H9 (cell line): ENCODE data around the gene C1QBP. TPM values are rescaled to one million over a fixed set of nuclear protein-coding genes. Genes with fewer than 3 reads are reported as not detected.
A peak's percentile ranks its signal among the peaks of the same experiment; 100 is the strongest.

Experiments used
- DNase-seq: peaks from one replicate; pipeline ENCODE4 v3.0.0-alpha.2; 2017
- H2AFZ ChIP-seq: one replicate; pipeline ENCODE4 v1.6.1; 2013; ENCODE audit warnings: mild to moderate bottlenecking, low read length, control low read depth, moderate library complexity
- H2AK5ac ChIP-seq: 2 replicates; pipeline ENCODE4 v1.6.1; 2013; ENCODE audit warnings: low read length, control low read depth, mixed read lengths; ENCODE audit not compliant: insufficient read length
- H2BK120ac ChIP-seq: one replicate; pipeline ENCODE4 v1.6.1; 2013; ENCODE audit warnings: low read depth, mild to moderate bottlenecking, low read length, control low read depth, inconsistent platforms; ENCODE audit not compliant: poor library complexity, severe bottlenecking
- H2BK12ac ChIP-seq: 2 replicates; pipeline ENCODE4 v1.6.1; 2013; ENCODE audit warnings: low read length, control low read depth, mixed read lengths, low read depth; ENCODE audit not compliant: insufficient read length
- H2BK15ac ChIP-seq: 2 replicates; pipeline ENCODE4 v1.6.1; 2013; ENCODE audit warnings: low read depth, low read length, control low read depth
- H2BK20ac ChIP-seq: one replicate; pipeline ENCODE4 v1.6.1; 2013; ENCODE audit warnings: low read depth, mild to moderate bottlenecking, low read length, control low read depth, inconsistent platforms; ENCODE audit not compliant: poor library complexity, severe bottlenecking
- H2BK5ac ChIP-seq: 2 replicates; pipeline ENCODE4 v1.6.1; 2013; ENCODE audit warnings: low read length, control low read depth, mixed read lengths; ENCODE audit not compliant: insufficient read length
- H3K14ac ChIP-seq: 2 replicates; pipeline ENCODE4 v1.6.1; 2013; ENCODE audit warnings: low read length, control low read depth; ENCODE audit not compliant: insufficient read depth
- H3K18ac ChIP-seq: 2 replicates; pipeline ENCODE4 v1.6.1; 2013; ENCODE audit warnings: low read depth, mild to moderate bottlenecking, mixed read lengths, low read length, control low read depth; ENCODE audit not compliant: insufficient read length
- H3K23ac ChIP-seq: 2 replicates; pipeline ENCODE4 v1.6.1; 2013; ENCODE audit warnings: low read length, control low read depth, mixed read lengths, low read depth; ENCODE audit not compliant: insufficient read length
- H3K23me2 ChIP-seq: 2 replicates; pipeline ENCODE4 v1.6.1; 2013; ENCODE audit warnings: low read depth, mild to moderate bottlenecking, mixed read lengths, low read length, control low read depth; ENCODE audit not compliant: insufficient read length, poor library complexity, severe bottlenecking
- H3K27ac ChIP-seq: 2 replicates; pipeline ENCODE4 v1.5.1; 2013; ENCODE audit warnings: low read length, control low read depth, mixed read lengths, low read depth; ENCODE audit not compliant: insufficient read length
- H3K27me3 ChIP-seq: 2 replicates; pipeline ENCODE4 v1.6.1; 2013; ENCODE audit warnings: low read length, control low read depth, inconsistent platforms; ENCODE audit not compliant: insufficient read depth
- H3K4ac ChIP-seq: 2 replicates; pipeline ENCODE4 v1.6.1; 2013; ENCODE audit warnings: low read depth, mild to moderate bottlenecking, control low read depth, inconsistent platforms, low read length, moderate library complexity
- H3K4me1 ChIP-seq: 2 replicates; pipeline ENCODE4 v1.6.1; 2013; ENCODE audit warnings: low read length, control low read depth, inconsistent platforms; ENCODE audit not compliant: insufficient read depth
- H3K4me2 ChIP-seq: 2 replicates; pipeline ENCODE4 v1.6.1; 2013; ENCODE audit warnings: low read length, control low read depth, mixed read lengths; ENCODE audit not compliant: insufficient read length, insufficient read depth
- H3K56ac ChIP-seq: 2 replicates; pipeline ENCODE4 v1.6.1; 2013; ENCODE audit warnings: low read depth, mild to moderate bottlenecking, mixed read lengths, low read length, control low read depth; ENCODE audit not compliant: insufficient read length
- H3K79me1 ChIP-seq: 2 replicates; pipeline ENCODE4 v1.6.1; 2013; ENCODE audit warnings: low read depth, mild to moderate bottlenecking, moderate library complexity, low read length, control low read depth, inconsistent platforms; ENCODE audit not compliant: insufficient read depth, poor library complexity, severe bottlenecking
- H3K79me2 ChIP-seq: 2 replicates; pipeline ENCODE4 v1.6.1; 2013; ENCODE audit warnings: low read length, control low read depth, inconsistent platforms; ENCODE audit not compliant: insufficient read depth
- H3K9ac ChIP-seq: 2 replicates; pipeline ENCODE4 v1.6.1; 2013; ENCODE audit warnings: low read length, control low read depth, mixed read lengths; ENCODE audit not compliant: insufficient read length; ENCODE audit errors: extremely low read depth
- H3K9me3 ChIP-seq: one replicate; pipeline ENCODE4 v1.6.1; 2013; ENCODE audit warnings: low read depth, low read length, inconsistent platforms; ENCODE audit not compliant: control insufficient read depth
- H3T11ph ChIP-seq: one replicate; pipeline ENCODE4 v1.6.1; 2013; ENCODE audit warnings: mild to moderate bottlenecking, low read length, control low read depth, inconsistent platforms
- H4K20me1 ChIP-seq: one replicate; pipeline ENCODE4 v1.6.1; 2013; ENCODE audit not compliant: control insufficient read depth, insufficient read length, insufficient read depth
- H4K5ac ChIP-seq: 2 replicates; pipeline ENCODE4 v1.6.1; 2013; ENCODE audit warnings: low read depth, mild to moderate bottlenecking, mixed read lengths, low read length, control low read depth; ENCODE audit not compliant: insufficient read length
- H4K8ac ChIP-seq: replicated peaks from 2 replicates; pipeline ENCODE4 v1.6.1; 2013; ENCODE audit warnings: low read length, control low read depth, mixed read lengths, low read depth; ENCODE audit not compliant: insufficient read length
- H4K91ac ChIP-seq: 2 replicates; pipeline ENCODE4 v1.6.1; 2013; ENCODE audit warnings: low read depth, mild to moderate bottlenecking, moderate library complexity, mixed read lengths, low read length, control low read depth; ENCODE audit not compliant: insufficient read length
- H3K27ac Mint-ChIP-seq, 3 experiments: 2 replicates in 2 of 3; 3 replicates in 1 of 3; pipeline ENCODE4 v1.8.0; 2020 to 2021; ENCODE audit warnings: mixed read lengths in 3 of 3, mild to moderate bottlenecking in 1 of 3, moderate library complexity in 1 of 3
- H3K27me3 Mint-ChIP-seq: 2 replicates; pipeline ENCODE4 v1.8.0; 2021; ENCODE audit warnings: low read depth, mild to moderate bottlenecking, moderate library complexity, mixed read lengths
- H3K36me3 Mint-ChIP-seq, 3 experiments: 2 replicates in 2 of 3; 3 replicates in 1 of 3; pipeline ENCODE4 v1.8.0; 2020 to 2021; ENCODE audit warnings: low read depth in 3 of 3, mixed read lengths in 3 of 3; ENCODE audit not compliant: insufficient read depth in 1 of 3
- H3K4me1 Mint-ChIP-seq, 2 experiments: 2 replicates each; pipeline ENCODE4 v1.8.0; 2020; ENCODE audit warnings: mixed read lengths in 2 of 2
- H3K4me3 Mint-ChIP-seq, 2 experiments: 2 replicates in 1 of 2; 3 replicates in 1 of 2; pipeline ENCODE4 v1.8.0; 2020 to 2021; ENCODE audit warnings: mild to moderate bottlenecking in 2 of 2, mixed read lengths in 2 of 2, moderate library complexity in 1 of 2
- H3K9me3 Mint-ChIP-seq, 2 experiments: 2 replicates in 1 of 2; 3 replicates in 1 of 2; pipeline ENCODE4 v1.8.0; 2020; ENCODE audit warnings: mild to moderate bottlenecking in 2 of 2, mixed read lengths in 2 of 2, moderate library complexity in 1 of 2
- WGBS: extraction: QIAGEN DNeasy Blood & Tissue Kit; methylation state at CpG from one replicate; pipeline ENCODE4 v1.1.7; 2013; ENCODE audit warnings: missing lambda C conversion rate, low lambda C conversion rate, mixed read lengths; ENCODE audit not compliant: insufficient read length; ENCODE audit errors: extremely low coverage; 5-methylcytosine and 5-hydroxymethylcytosine counted together
- total RNA-seq: library from RNA; stranded (reverse); gene quantifications from 2 replicates; pipeline ENCODE4 v1.2.1, GENCODE V29; 2021
- TF ChIP-seq, protein P1 (sequence below): fragments of 200-600 bp; sonication (generic); conservative IDR thresholded peaks from 3 replicates; pipeline ENCODE4 v1.8.0; 2021; ENCODE audit warnings: antibody characterized with exemption, mild to moderate bottlenecking

C1QBP gene
- total RNA-seq, 1 experiment from 2014 or later = 390 TPM

DNA sequence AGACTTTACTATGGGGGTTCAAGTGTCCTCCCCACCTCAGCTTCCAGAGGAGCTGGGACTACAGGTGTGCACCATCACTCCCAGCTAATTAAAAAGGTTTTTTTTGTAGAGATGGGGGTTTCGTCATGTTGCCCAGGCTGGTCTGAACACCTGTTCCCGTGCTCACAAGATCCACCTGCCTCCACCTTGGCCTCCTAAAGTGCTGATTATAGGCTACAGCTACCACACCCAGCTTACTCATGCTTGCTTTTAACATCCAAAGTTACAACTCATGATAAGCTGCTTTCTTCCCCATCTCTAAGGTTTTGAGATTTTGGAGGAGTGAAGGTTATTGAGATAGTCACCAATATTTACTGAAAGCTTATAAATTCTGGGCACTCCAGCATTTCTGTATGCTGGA is 22.1 kb downstream of the C1QBP start:
- Histone ChIP-seq H3K27ac (no peak overlapping the region), H2BK5ac (no peak overlapping the region), H2AK5ac (no peak overlapping the region), H3K23me2 (peaks cover 8% of the 10 kb centered on the region), H3K27me3 (no peaks in the 10 kb centered on the region), H2AFZ (no peak overlapping the region), H3K79me1 (peaks cover 6% of the 10 kb centered on the region), H4K5ac (no peak overlapping the region), H3K18ac (no peak overlapping the region), H3K9me3 (no peaks in the 10 kb centered on the region), H4K91ac (no peak overlapping the region), H2BK120ac (no peak overlapping the region), H3K4ac (no peak overlapping the region), H3K14ac (no peak overlapping the region), H3K23ac (no peak overlapping the region), H4K20me1 (no peaks in the 10 kb centered on the region), H3T11ph (no peak overlapping the region), H3K4me2 (no peak overlapping the region), H2BK12ac (no peak overlapping the region), H2BK20ac (no peak overlapping the region), H3K56ac (no peak overlapping the region), H3K9ac (no peak overlapping the region), H3K79me2 (peaks cover 20% of the 10 kb centered on the region; the same call in 1 of the 2 replicates), H3K4me1 (no peaks in the 10 kb centered on the region), H4K8ac (no peak overlapping the region), H2BK15ac (no peak overlapping the region)
- H3K27me3 Mint-ChIP-seq = no peaks in the 10 kb centered on the region
- no peak for DNase-seq
- WGBS = no CpG with 5 or more reads among the region's 2 CpGs
- peaks cover 9 to 19% of the 10 kb centered on the region in 2 experiments for H3K4me1 Mint-ChIP-seq
- no peak overlapping the region; a peak in 1 of 7 replicates for H3K27ac Mint-ChIP-seq
- TF ChIP-seq, protein P1, sequence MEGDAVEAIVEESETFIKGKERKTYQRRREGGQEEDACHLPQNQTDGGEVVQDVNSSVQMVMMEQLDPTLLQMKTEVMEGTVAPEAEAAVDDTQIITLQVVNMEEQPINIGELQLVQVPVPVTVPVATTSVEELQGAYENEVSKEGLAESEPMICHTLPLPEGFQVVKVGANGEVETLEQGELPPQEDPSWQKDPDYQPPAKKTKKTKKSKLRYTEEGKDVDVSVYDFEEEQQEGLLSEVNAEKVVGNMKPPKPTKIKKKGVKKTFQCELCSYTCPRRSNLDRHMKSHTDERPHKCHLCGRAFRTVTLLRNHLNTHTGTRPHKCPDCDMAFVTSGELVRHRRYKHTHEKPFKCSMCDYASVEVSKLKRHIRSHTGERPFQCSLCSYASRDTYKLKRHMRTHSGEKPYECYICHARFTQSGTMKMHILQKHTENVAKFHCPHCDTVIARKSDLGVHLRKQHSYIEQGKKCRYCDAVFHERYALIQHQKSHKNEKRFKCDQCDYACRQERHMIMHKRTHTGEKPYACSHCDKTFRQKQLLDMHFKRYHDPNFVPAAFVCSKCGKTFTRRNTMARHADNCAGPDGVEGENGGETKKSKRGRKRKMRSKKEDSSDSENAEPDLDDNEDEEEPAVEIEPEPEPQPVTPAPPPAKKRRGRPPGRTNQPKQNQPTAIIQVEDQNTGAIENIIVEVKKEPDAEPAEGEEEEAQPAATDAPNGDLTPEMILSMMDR = no peak
- H3K9me3 Mint-ChIP-seq = no peaks in the 10 kb centered on the region
- peaks cover 28 to 59% (median 48%) of the 10 kb centered on the region in 3 experiments; a peak in 6 of 7 replicates for H3K36me3 Mint-ChIP-seq
- peak overlapping the region; percentile 48 to 69; a peak in 2 of 5 replicates for H3K4me3 Mint-ChIP-seq
